ENCODE results near the gene DCBLD1. TPM values are rescaled to one million over a fixed set of nuclear protein-coding genes. Genes with fewer than 3 reads are reported as not detected.

Gene DCBLD1
- total RNA-seq, 1 experiment from 2014 or later: 1.5 TPM

- H3K4me1 ChIP-seq (ENCODE audit: insufficient read depth, low read length, poor library complexity, severe bottlenecking): no peaks in the 10 kb centered on the region
- no peak for DNase-seq (ENCODE audit: low spot score)
- H3K4me3 ChIP-seq (ENCODE audit: low read depth, low read length, poor library complexity, severe bottlenecking): no peak overlapping the region
- ChIA-PET POLR2A (ENCODE audit: low non-redundant PET) (no interaction called here), CTCF (no interaction called here)
- no peaks in the 10 kb centered on the region for H3K27me3 ChIP-seq (replicated peaks; ENCODE audit: insufficient read depth, low read depth, low read length, poor library complexity)
- intact Hi-C loops (cut with micrococcal nuclease; ENCODE audit: unreplicated experiment): no loop called here
- H3K9me3 ChIP-seq (ENCODE audit: low read depth, low read length, poor library complexity, severe bottlenecking): no peaks in the 10 kb centered on the region
- TF ChIP-seq EZH2 (IDR thresholded peaks at IDR 0.05; ENCODE audit: borderline replicate concordance, low read depth, low read length, poor library complexity, severe bottlenecking) (no peak), CTCF (conservative IDR thresholded peaks at IDR 0.05; ENCODE audit: low read depth, low read length) (no peak)
- H3K27ac ChIP-seq (ENCODE audit: low read depth, low read length, poor library complexity, severe bottlenecking): no peak overlapping the region
- BruUV-seq (replicated peaks): no TSS peak
- H3K36me3 ChIP-seq (ENCODE audit: insufficient read depth, low read length, poor library complexity, severe bottlenecking): no peaks in the 10 kb centered on the region
Observed at GRCh38 chr6:117506180-117506835, 23.8 kb downstream of the DCBLD1 start.

GRCh38 chr6:117506907-117507306 lies 24.4 kb downstream of the DCBLD1 start:
- Histone ChIP-seq H3K36me3 (ENCODE audit: insufficient read depth, low read length, poor library complexity, severe bottlenecking) (no peaks in the 10 kb centered on the region), H3K4me1 (ENCODE audit: insufficient read depth, low read length, poor library complexity, severe bottlenecking) (no peaks in the 10 kb centered on the region), H3K4me3 (ENCODE audit: low read depth, low read length, poor library complexity, severe bottlenecking) (no peak overlapping the region), H3K27me3 (replicated peaks; ENCODE audit: insufficient read depth, low read depth, low read length, poor library complexity) (no peaks in the 10 kb centered on the region), H3K9me3 (ENCODE audit: low read depth, low read length, poor library complexity, severe bottlenecking) (no peaks in the 10 kb centered on the region), H3K27ac (ENCODE audit: low read depth, low read length, poor library complexity, severe bottlenecking) (no peak overlapping the region)
- POLR2A ChIA-PET (ENCODE audit: low non-redundant PET): no interaction called here
- DNase-seq (ENCODE audit: low spot score): no peak
- intact Hi-C loops (cut with micrococcal nuclease; ENCODE audit: unreplicated experiment): no loop called here
- BruUV-seq (replicated peaks): no TSS peak
- no peak for TF ChIP-seq CTCF (conservative IDR thresholded peaks at IDR 0.05; ENCODE audit: low read depth, low read length)
- TF ChIP-seq EZH2 (IDR thresholded peaks at IDR 0.05; ENCODE audit: borderline replicate concordance, low read depth, low read length, poor library complexity, severe bottlenecking): no peak
- CTCF ChIA-PET: no interaction called here

- no peak for DNase-seq (ENCODE audit: low spot score)
- H3K27me3 ChIP-seq (replicated peaks; ENCODE audit: insufficient read depth, low read depth, low read length, poor library complexity): no peaks in the 10 kb centered on the region
- H3K9me3 ChIP-seq (ENCODE audit: low read depth, low read length, poor library complexity, severe bottlenecking): no peaks in the 10 kb centered on the region
- H3K36me3 ChIP-seq (ENCODE audit: insufficient read depth, low read length, poor library complexity, severe bottlenecking): no peaks in the 10 kb centered on the region
- CTCF ChIA-PET: no interaction called here
- no peak overlapping the region for H3K27ac ChIP-seq (ENCODE audit: low read depth, low read length, poor library complexity, severe bottlenecking)
- POLR2A ChIA-PET (ENCODE audit: low non-redundant PET): no interaction called here
- TF ChIP-seq CTCF (conservative IDR thresholded peaks at IDR 0.05; ENCODE audit: low read depth, low read length) (no peak), EZH2 (IDR thresholded peaks at IDR 0.05; ENCODE audit: borderline replicate concordance, low read depth, low read length, poor library complexity, severe bottlenecking) (no peak)
- intact Hi-C loops (cut with micrococcal nuclease; ENCODE audit: unreplicated experiment): no loop called here
- H3K4me3 ChIP-seq (ENCODE audit: low read depth, low read length, poor library complexity, severe bottlenecking): no peak overlapping the region
- H3K4me1 ChIP-seq (ENCODE audit: insufficient read depth, low read length, poor library complexity, severe bottlenecking): no peaks in the 10 kb centered on the region
- BruUV-seq (replicated peaks): no TSS peak
Observed at GRCh38 chr6:117508450-117508971, 26.0 kb downstream of the DCBLD1 start.

Measured in A673 (cell line).